Activated CD4-positive, alpha-beta T cell treated with anti-CD3 and anti-CD28 coated beads for 24 hours (primary cell): ENCODE results near the gene STC2.

Experiments used
- DNase-seq, 2 donors: peaks; one replicate each; pipeline ENCODE4 v3.0.0-alpha.2; 2020; ENCODE audit warnings: low read depth in 2 of 2

The STC2 gene

DNA sequence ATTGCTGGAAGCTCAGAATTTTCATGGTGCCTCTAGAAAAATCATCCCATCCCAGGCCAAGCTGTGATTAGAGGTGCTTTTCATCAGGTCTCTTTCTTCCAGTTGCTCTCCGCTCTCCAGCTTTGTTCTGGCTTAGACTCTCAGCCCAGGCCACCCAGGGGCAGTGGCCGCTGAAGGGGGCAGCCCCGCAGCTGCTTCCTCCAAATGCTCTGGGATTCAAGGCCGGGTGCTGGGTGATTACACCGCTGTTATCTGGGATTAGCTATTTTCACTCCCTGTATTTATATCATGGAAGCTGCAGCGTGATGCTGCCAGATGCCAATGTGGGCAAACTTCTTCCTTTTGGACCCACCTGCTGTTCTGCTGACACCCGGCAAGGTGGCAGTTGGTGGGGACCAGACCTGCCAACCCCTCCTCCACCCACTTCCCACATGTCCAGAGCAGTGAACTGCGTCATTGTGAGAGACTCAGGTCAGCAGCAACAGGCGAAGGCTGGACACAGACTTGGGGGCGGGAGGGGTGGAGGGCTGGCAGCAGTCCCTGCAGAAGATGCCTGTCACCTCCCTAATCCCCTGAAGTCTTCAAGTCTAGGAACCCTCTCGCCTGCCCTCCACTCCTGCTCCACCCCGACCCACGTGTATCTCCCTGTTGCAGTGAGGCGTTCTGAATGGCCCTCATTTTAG, 59.3 kb downstream of the STC2 start:
- DNase-seq = no peak

GRCh38 chr5:173265433-173265832, 62.8 kb downstream of the STC2 start:
- DNase-seq = no peak
